T47D (cell line): ENCODE measurements around the gene PAFAH1B2.
"Not testable (repeated sequence)": the region's sequence is repeated elsewhere in the genome, so short reads cannot be mapped to it uniquely, and the experiment has no call there.

Experiments
- DNase-seq, 2 experiments: peaks; one replicate each; pipeline versions ENCODE4 v3.0.0 to v3.0.0-alpha.2; 2011 to 2012; ENCODE audit warnings: low read depth in 1 of 2, low spot score in 1 of 2
- JUND ChIP-seq: IDR thresholded peaks from 2 replicates; pipeline ENCODE4 v1.6.1; 2012; ENCODE audit warnings: low read depth
- in situ Hi-C: cut with HindIII; loops from 2 replicates; pipeline ENCODE4 v1.10.0; 2016; ENCODE audit warnings: low sequenced_read_pairs, low pct_unique_long_range_greater_than_20kb

Gene PAFAH1B2

DNA sequence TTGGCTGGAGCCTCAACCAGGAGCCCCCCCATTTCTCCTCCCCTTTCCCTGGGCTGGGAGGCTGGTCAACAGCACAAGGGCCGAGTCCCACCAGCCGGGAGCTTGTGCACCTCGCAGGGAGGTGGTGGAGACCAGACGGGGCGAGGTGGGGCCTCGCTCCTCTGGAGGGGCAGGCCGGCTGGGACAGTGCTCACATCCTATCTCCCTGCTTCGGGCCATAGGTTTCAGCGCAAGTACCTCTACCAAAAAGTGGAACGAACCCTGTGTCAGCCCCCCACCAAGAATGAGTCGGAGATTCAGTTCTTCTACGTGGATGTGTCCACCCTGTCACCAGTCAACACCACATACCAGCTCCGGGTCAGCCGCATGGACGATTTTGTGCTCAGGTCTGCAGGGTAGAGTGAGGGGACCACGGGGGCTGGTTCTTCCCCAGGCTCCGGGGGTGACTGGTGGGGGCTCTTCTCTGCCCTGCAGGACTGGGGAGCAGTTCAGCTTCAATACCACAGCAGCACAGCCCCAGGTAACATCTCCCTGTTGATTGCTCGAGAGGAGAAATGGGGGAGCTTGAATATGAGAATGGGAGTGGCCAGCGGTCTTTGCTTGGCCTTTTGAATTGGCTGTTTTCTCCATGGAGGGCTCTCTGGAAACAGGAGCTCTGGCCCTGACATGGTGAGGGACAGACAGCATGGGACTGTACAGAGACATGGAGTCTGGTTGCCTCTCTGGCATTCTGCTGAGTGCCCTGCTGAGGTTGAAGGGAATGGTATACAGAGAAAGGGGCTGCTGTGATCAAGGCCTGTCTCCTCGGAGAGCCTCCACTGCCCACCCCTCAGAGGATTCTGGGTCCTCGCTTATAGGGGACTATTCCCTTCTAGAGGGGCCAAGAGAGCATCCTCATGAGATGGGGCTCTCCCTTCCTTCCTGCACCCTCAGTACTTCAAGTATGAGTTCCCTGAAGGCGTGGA, 37.8 kb downstream of the PAFAH1B2 start:
- DNase-seq: no peak
- TF ChIP-seq JUND: no peak
- in situ Hi-C loops: no loop called here

DNA sequence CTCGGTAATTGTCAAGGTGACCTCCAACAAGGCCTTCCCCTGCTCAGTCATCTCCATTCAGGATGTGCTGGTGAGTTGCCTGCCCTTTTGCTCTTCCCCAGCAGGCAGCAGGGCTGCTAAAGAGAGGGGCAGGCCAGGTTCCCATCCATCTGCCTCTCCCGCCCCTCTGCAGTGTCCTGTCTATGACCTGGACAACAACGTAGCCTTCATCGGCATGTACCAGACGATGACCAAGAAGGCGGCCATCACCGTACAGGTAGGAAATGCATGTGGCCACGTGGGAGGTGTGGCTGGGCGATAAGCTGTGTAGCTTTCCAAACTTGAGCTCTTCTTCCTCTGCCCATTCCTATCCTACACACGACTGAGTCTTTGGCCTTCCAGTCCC, 38.5 kb downstream of the PAFAH1B2 start:
- in situ Hi-C loops: no loop called here
- no peak for DNase-seq
- TF ChIP-seq JUND: no peak

DNA sequence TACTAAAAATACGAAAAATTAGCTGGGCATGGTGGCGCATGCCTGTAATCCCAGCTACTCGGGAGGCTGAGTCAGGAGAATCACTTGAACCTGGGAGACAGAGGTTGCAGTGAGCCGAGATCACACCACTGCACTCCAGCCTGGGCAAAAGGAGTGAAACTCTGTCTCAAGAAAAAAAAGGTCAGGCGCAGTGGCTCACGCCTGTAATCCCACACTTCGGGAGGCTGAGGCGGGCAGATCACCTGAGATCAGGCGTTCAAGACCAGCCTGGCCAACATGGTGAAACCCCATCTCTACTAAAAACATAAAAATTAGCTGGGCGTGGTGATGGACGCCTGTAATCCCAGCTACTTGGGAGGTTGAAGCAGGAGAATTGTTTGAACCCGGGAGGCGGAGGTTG, 39.1 kb downstream of the PAFAH1B2 start:
- DNase-seq, in situ Hi-C loops: not testable (repeated sequence)

DNA sequence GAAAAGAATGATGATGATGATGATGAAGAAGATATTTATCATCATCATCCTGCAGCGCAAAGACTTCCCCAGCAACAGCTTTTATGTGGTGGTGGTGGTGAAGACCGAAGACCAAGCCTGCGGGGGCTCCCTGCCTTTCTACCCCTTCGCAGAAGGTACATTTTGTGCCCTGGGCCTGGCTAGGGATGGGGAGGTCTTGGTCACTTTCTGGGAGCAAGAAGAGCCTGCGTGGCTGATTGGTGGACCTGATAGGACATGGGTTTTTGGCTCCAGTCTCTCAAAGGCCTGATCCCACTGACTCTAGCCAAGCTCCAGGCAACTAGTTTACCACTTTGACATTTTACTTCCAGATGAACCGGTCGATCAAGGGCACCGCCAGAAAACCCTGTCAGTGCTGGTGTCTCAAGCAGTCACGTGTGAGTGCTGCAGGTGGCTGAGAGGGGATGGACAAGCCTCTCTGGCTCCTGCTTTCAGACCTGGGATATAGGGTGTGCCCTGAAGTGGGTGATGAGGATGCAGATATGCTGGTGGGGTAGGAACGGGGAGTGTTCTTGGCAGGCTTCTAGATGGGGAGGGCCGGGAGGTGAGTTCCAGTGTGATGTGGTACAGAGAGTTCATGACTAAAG, 39.8 kb downstream of the PAFAH1B2 start:
- TF ChIP-seq JUND: no peak
- DNase-seq: peak; percentile 68 to 95
- in situ Hi-C loops: no loop called here

DNA sequence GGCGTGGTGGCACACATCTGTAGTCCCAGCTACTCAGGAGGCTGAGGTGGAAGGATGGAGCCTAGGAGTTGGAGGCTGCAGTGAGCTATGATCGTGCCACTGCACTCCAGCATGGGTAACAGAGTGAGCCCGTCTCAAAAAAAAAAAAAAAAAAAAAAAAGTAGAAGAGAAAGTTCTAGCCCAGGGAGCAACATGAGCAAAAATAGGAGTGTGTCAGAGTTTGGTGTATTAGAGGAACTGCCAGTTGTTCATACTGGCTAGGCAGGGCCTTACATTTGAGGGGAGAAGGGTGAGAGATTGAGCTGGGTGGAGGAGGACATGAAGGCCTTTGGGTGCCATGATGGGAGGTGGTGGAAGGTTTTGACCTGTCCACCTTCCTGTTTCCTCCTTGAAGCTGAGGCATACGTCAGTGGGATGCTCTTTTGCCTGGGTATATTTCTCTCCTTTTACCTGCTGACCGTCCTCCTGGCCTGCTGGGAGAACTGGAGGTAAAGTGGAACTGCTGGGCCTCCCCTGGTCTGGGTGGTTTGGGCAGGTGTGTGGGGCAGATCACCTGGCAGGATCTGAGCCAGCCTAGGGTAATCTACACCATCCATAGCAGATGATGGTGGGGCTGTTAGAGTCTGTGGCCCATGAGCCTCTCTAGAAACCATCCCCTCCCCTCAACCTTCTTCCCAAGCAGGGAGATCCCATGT, 41.8 kb downstream of the PAFAH1B2 start:
- in situ Hi-C loops: no loop called here
- no peak for DNase-seq
- no peak for TF ChIP-seq JUND

DNA sequence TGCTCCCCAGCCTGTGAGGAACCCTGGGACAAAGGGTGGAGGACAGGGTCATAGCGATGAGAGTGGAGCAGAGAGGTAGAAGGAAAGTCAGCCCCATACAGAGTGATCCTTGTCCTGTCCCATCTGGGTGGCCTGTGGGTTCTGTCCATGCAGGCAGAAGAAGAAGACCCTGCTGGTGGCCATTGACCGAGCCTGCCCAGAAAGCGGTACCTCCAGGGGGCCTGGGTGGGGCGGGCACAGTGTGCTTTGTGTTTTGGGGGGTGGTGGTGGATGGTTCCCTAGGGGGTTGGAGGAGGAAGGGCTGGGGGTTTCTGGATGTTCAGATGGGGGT, 42.3 kb downstream of the PAFAH1B2 start:
- DNase-seq: no peak
- TF ChIP-seq JUND: no peak
- in situ Hi-C loops: no loop called here

DNA sequence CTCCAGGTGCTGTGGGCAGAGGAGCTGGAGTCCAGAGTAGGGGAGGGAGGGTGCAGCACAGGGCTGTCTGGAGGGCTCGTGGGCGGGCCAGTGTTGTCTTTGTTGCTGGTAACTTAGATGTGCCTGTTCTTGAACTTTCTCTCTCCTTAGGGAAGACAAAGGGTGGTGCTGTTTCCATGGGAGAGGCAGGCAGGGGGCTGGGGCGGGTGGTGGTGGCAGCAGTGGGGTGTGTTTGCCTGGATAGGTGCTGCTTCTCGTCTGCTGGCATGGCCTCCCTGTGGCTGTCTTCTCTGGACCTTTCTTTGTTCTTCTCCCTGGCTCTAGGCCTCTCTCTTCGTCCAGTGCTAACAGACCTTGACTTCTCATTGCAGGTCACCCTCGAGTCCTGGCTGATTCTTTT, 42.9 kb downstream of the PAFAH1B2 start:
- in situ Hi-C loops: no loop called here
- no peak for TF ChIP-seq JUND
- DNase-seq: no peak

DNA sequence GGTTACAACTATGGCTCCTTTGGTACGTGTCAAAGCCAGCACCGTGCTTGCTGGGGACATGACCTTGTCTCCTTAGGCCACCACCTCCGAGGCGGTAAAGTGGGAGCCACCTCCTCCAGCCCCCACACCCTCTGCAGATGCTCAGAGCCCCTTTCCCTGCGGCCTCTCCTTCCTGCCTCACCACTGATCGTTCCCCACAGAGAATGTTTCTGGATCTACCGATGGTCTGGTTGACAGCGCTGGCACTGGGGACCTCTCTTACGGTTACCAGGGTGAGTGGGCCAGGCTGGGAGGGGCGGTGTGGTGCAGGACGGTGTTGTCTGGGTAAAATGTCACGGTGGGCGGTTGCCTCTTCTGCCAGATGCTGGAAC, 43.3 kb downstream of the PAFAH1B2 start:
- in situ Hi-C loops: no loop called here
- no peak for TF ChIP-seq JUND

DNA sequence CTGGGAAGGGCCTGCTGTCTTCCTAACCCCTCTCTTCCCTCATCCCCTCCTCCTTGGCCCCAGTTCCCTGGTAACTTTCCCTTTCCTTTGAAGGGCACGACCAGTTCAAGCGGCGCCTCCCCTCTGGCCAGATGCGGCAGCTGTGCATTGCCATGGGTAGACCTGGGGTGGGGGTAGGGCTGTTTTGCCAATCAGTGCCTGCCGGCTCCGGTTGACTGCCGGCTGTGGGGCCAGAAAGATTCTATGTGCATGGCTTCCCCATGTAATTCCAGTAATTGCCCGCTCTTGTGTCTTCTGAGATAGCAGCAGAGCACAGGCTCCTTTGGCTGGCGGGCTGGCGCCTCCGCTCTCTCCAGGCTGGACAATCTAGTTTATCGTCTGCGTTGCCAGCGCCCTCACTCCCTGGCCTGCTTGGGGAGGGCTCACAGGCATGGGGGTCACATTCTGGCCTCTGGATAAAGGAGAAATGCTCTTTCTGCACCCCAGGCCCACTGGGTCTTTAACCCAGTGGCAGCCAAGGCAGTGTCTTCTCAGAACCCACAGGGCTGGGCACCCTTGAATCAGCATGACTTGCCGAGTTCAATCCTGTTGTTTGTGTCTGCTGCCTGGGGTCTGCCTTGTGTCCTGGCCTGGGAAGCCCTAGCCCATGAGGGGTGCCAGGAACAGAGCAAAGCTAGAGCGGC, 43.9 kb downstream of the PAFAH1B2 start:
- DNase-seq: no peak
- TF ChIP-seq JUND: no peak
- in situ Hi-C loops: no loop called here

More for the DNA sequence above, 43.3 kb downstream of the PAFAH1B2 start:
- DNase-seq: no peak

DNA sequence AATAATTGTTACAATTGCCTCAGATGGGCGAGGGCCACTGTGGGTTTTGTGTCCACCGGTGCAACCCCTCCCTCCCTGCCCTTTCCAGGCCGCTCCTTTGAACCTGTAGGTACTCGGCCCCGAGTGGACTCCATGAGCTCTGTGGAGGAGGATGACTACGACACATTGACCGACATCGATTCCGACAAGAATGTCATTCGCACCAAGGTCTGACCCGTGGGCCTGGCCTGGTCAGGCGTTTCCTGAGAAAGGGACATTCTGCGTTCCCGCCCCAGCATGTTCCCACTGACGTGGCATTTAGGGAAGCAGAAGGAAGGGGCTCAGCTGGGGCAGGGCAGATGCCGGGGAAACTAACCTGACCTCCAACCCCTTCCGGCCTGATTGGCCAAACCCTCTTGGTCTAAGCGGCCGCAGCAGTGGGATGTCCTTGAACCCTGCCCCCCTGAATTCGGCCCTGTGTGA, 44.6 kb downstream of the PAFAH1B2 start:
- TF ChIP-seq JUND: no peak
- in situ Hi-C loops: no loop called here

DNA sequence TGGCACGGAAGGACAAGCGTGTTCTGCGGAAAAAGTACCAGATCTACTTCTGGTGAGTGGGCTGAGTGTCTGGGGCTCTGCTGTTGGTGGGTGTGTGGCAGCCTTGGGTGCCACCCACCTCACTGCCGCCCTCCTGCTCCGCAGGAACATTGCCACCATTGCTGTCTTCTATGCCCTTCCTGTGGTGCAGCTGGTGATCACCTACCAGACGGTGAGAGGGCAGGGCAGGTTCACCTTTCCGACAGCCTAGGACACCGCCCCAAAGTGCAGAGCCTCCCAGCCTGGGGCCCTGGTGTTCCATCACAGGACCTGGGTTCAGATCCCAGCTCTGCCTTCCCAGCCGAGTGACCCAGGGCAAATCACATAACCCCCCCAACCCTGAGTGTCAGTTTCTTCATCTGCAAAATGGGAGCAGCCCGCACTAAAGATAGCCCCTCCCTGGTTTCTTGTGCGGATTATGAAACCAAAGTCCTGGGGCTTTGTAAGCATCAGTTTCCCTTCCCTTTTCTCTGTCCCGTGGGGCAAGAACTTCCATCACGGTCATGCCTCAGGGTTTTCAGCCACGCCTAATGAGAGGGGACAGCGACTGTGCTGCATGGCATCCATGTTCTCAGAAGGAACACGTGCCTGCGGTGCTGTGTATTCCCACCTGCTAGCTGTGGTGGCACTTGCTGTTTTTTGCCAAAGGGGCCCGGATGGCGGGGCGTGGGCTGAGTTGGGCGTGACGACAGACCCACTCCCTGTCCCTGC, 45.3 kb downstream of the PAFAH1B2 start:
- no peak for DNase-seq
- in situ Hi-C loops: no loop called here
- no peak for TF ChIP-seq JUND

More for the DNA sequence above, 44.6 kb downstream of the PAFAH1B2 start:
- DNase-seq: no peak
